GM12874 (cell line): Measurements from ENCODE around the gene TOX4.

Experiments used
- TF ChIP-seq, protein P1 (sequence below): IDR thresholded peaks from 2 replicates; pipeline ENCODE4 v1.5.1; 2011; ENCODE audit warnings: low read depth, mild to moderate bottlenecking, control low read depth, low read length, moderate library complexity; ENCODE audit not compliant: insufficient read depth

TOX4 gene

GRCh38 chr14:21494902-21495762, 18.1 kb downstream of the TOX4 start:
- TF ChIP-seq, protein P1, sequence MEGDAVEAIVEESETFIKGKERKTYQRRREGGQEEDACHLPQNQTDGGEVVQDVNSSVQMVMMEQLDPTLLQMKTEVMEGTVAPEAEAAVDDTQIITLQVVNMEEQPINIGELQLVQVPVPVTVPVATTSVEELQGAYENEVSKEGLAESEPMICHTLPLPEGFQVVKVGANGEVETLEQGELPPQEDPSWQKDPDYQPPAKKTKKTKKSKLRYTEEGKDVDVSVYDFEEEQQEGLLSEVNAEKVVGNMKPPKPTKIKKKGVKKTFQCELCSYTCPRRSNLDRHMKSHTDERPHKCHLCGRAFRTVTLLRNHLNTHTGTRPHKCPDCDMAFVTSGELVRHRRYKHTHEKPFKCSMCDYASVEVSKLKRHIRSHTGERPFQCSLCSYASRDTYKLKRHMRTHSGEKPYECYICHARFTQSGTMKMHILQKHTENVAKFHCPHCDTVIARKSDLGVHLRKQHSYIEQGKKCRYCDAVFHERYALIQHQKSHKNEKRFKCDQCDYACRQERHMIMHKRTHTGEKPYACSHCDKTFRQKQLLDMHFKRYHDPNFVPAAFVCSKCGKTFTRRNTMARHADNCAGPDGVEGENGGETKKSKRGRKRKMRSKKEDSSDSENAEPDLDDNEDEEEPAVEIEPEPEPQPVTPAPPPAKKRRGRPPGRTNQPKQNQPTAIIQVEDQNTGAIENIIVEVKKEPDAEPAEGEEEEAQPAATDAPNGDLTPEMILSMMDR = no peak

- TF ChIP-seq, protein P1 = no peak
Observed at GRCh38 chr14:21496453-21496852, 19.5 kb downstream of the TOX4 start.

GRCh38 chr14:21498540-21499526, 21.8 kb downstream of the TOX4 start:
- TF ChIP-seq, protein P1 = peak; percentile 35

- TF ChIP-seq, protein P1 = no peak
Observed at GRCh38 chr14:21501568-21501967, 24.6 kb downstream of the TOX4 start.

DNA sequence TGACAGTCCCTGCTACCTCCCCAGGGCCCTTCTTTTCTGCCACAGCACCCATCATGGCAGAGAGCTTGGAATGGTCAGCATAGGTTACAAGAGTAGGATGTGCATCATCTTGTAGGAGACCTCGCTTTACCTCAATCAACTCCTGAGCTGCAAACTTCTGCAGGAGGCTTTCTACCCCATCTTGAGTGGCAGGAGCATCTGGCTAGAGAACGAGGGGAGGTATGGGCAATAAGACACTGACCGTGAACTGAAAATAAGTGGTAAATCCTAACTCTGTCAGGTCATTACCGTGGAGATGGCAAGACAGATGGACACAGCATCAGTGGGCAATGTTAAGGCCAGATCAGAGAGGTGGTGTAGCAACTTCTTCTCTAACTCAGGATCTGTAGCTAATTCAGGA, 26.4 kb downstream of the TOX4 start:
- TF ChIP-seq, protein P1 = no peak

GRCh38 chr14:21505012-21505553, 28.1 kb downstream of the TOX4 start:
- TF ChIP-seq, protein P1 = no peak

- TF ChIP-seq, protein P1 = no peak
Observed at GRCh38 chr14:21506557-21506956, 29.6 kb downstream of the TOX4 start.
